HCT116 (cell line): ENCODE results near the gene TFB1M.

Experiments used
- CTCF ChIP-seq, 3 experiments: fragments of 200-600 bp in 1 of 3; sonication (generic) in 1 of 3; IDR thresholded peaks in 2 of 3; conservative IDR thresholded peaks in 1 of 3; 2 replicates each; pipeline ENCODE4 v1.5.1; 2012 to 2017; ENCODE audit warnings: low read depth in 2 of 3, low read length in 2 of 3, antibody characterized with exemption in 1 of 3, borderline replicate concordance in 1 of 3, control low read depth in 1 of 3, mild to moderate bottlenecking in 1 of 3, mixed read lengths in 1 of 3, mixed run types in 1 of 3, moderate library complexity in 1 of 3; ENCODE audit not compliant: insufficient read depth in 1 of 3
- SRF ChIP-seq: IDR thresholded peaks from 2 replicates; pipeline ENCODE4 v1.6.1; 2012; ENCODE audit warnings: low read depth

GRCh38 chr6:155215906-155216305, 98.4 kb downstream of the TFB1M start:
- TF ChIP-seq CTCF (IDR thresholded peaks at IDR 0.05 in 2 of 3, conservative IDR thresholded peaks at IDR 0.05 in 1 of 3; ENCODE audit: borderline replicate concordance in 1 of 3, insufficient read depth in 1 of 3, low read depth in 2 of 3, low read length in 2 of 3) (no peak), SRF (no peak)
